DMS 273 (cell line): ENCODE results near the gene CFDP1.
"Not testable (repeated sequence)": the region's sequence is repeated elsewhere in the genome, so short reads cannot be mapped to it uniquely, and the experiment has no call there.

Experiments used
- DNase-seq: peaks from one replicate; lab custom pipeline; 2025; ENCODE audit not compliant: unreplicated experiment; lab: John Stamatoyannopoulos, UW

CFDP1 gene

GRCh38 chr16:75269358-75269757, 163.9 kb downstream of the CFDP1 start:
- not testable (repeated sequence) for DNase-seq

- peak; percentile 97 for DNase-seq
Observed at GRCh38 chr16:75267631-75268264, 165.6 kb downstream of the CFDP1 start.

GRCh38 chr16:75266738-75267630, 166.3 kb downstream of the CFDP1 start:
- peak; percentile 82 for DNase-seq

- DNase-seq = peak; percentile 88
Observed at GRCh38 chr16:75265911-75266701, 167.2 kb downstream of the CFDP1 start.

GRCh38 chr16:75264999-75265910, 168.0 kb downstream of the CFDP1 start:
- peak; percentile 78 for DNase-seq

- DNase-seq = peak; percentile 83
Observed at GRCh38 chr16:75264457-75264998, 168.8 kb downstream of the CFDP1 start.

- DNase-seq = peak; percentile 73
Observed at GRCh38 chr16:75263963-75264445, 169.3 kb downstream of the CFDP1 start.

GRCh38 chr16:75263291-75263962, 169.9 kb downstream of the CFDP1 start:
- DNase-seq = no peak

- no peak for DNase-seq
Observed at GRCh38 chr16:75262800-75263127, 170.5 kb downstream of the CFDP1 start.

- peak; percentile 62 for DNase-seq
Observed at GRCh38 chr16:75262104-75262799, 171.1 kb downstream of the CFDP1 start.

GRCh38 chr16:75261590-75262078, 171.7 kb downstream of the CFDP1 start:
- no peak for DNase-seq

- no peak for DNase-seq
Observed at GRCh38 chr16:75260851-75261589, 172.3 kb downstream of the CFDP1 start.

GRCh38 chr16:75258807-75259141, 174.5 kb downstream of the CFDP1 start:
- DNase-seq = peak; percentile 57

- peak; percentile 56 for DNase-seq
Observed at GRCh38 chr16:75257886-75258806, 175.2 kb downstream of the CFDP1 start.

GRCh38 chr16:75256696-75257343, 176.5 kb downstream of the CFDP1 start:
- DNase-seq = peak; percentile 89

GRCh38 chr16:75256059-75256571, 177.2 kb downstream of the CFDP1 start:
- no peak for DNase-seq
